H9 (cell line): ENCODE data around the gene SLC25A41. TPM values are rescaled to one million over a fixed set of nuclear protein-coding genes. Genes with fewer than 3 reads are reported as not detected.

Source experiments
- DNase-seq: peaks from one replicate; pipeline ENCODE4 v3.0.0-alpha.2; 2017
- H2AFZ ChIP-seq: one replicate; pipeline ENCODE4 v1.6.1; 2013; ENCODE audit warnings: mild to moderate bottlenecking, low read length, control low read depth, moderate library complexity
- H2AK5ac ChIP-seq: 2 replicates; pipeline ENCODE4 v1.6.1; 2013; ENCODE audit warnings: low read length, control low read depth, mixed read lengths; ENCODE audit not compliant: insufficient read length
- H2BK120ac ChIP-seq: one replicate; pipeline ENCODE4 v1.6.1; 2013; ENCODE audit warnings: low read depth, mild to moderate bottlenecking, low read length, control low read depth, inconsistent platforms; ENCODE audit not compliant: poor library complexity, severe bottlenecking
- H2BK12ac ChIP-seq: 2 replicates; pipeline ENCODE4 v1.6.1; 2013; ENCODE audit warnings: low read length, control low read depth, mixed read lengths, low read depth; ENCODE audit not compliant: insufficient read length
- H2BK15ac ChIP-seq: 2 replicates; pipeline ENCODE4 v1.6.1; 2013; ENCODE audit warnings: low read depth, low read length, control low read depth
- H2BK20ac ChIP-seq: one replicate; pipeline ENCODE4 v1.6.1; 2013; ENCODE audit warnings: low read depth, mild to moderate bottlenecking, low read length, control low read depth, inconsistent platforms; ENCODE audit not compliant: poor library complexity, severe bottlenecking
- H2BK5ac ChIP-seq: 2 replicates; pipeline ENCODE4 v1.6.1; 2013; ENCODE audit warnings: low read length, control low read depth, mixed read lengths; ENCODE audit not compliant: insufficient read length
- H3K14ac ChIP-seq: 2 replicates; pipeline ENCODE4 v1.6.1; 2013; ENCODE audit warnings: low read length, control low read depth; ENCODE audit not compliant: insufficient read depth
- H3K18ac ChIP-seq: 2 replicates; pipeline ENCODE4 v1.6.1; 2013; ENCODE audit warnings: low read depth, mild to moderate bottlenecking, mixed read lengths, low read length, control low read depth; ENCODE audit not compliant: insufficient read length
- H3K23ac ChIP-seq: 2 replicates; pipeline ENCODE4 v1.6.1; 2013; ENCODE audit warnings: low read length, control low read depth, mixed read lengths, low read depth; ENCODE audit not compliant: insufficient read length
- H3K23me2 ChIP-seq: 2 replicates; pipeline ENCODE4 v1.6.1; 2013; ENCODE audit warnings: low read depth, mild to moderate bottlenecking, mixed read lengths, low read length, control low read depth; ENCODE audit not compliant: insufficient read length, poor library complexity, severe bottlenecking
- H3K27ac ChIP-seq: 2 replicates; pipeline ENCODE4 v1.5.1; 2013; ENCODE audit warnings: low read length, control low read depth, mixed read lengths, low read depth; ENCODE audit not compliant: insufficient read length
- H3K27me3 ChIP-seq: 2 replicates; pipeline ENCODE4 v1.6.1; 2013; ENCODE audit warnings: low read length, control low read depth, inconsistent platforms; ENCODE audit not compliant: insufficient read depth
- H3K4ac ChIP-seq: 2 replicates; pipeline ENCODE4 v1.6.1; 2013; ENCODE audit warnings: low read depth, mild to moderate bottlenecking, control low read depth, inconsistent platforms, low read length, moderate library complexity
- H3K4me1 ChIP-seq: 2 replicates; pipeline ENCODE4 v1.6.1; 2013; ENCODE audit warnings: low read length, control low read depth, inconsistent platforms; ENCODE audit not compliant: insufficient read depth
- H3K4me2 ChIP-seq: 2 replicates; pipeline ENCODE4 v1.6.1; 2013; ENCODE audit warnings: low read length, control low read depth, mixed read lengths; ENCODE audit not compliant: insufficient read length, insufficient read depth
- H3K56ac ChIP-seq: 2 replicates; pipeline ENCODE4 v1.6.1; 2013; ENCODE audit warnings: low read depth, mild to moderate bottlenecking, mixed read lengths, low read length, control low read depth; ENCODE audit not compliant: insufficient read length
- H3K79me1 ChIP-seq: 2 replicates; pipeline ENCODE4 v1.6.1; 2013; ENCODE audit warnings: low read depth, mild to moderate bottlenecking, moderate library complexity, low read length, control low read depth, inconsistent platforms; ENCODE audit not compliant: insufficient read depth, poor library complexity, severe bottlenecking
- H3K79me2 ChIP-seq: 2 replicates; pipeline ENCODE4 v1.6.1; 2013; ENCODE audit warnings: low read length, control low read depth, inconsistent platforms; ENCODE audit not compliant: insufficient read depth
- H3K9ac ChIP-seq: 2 replicates; pipeline ENCODE4 v1.6.1; 2013; ENCODE audit warnings: low read length, control low read depth, mixed read lengths; ENCODE audit not compliant: insufficient read length; ENCODE audit errors: extremely low read depth
- H3K9me3 ChIP-seq: one replicate; pipeline ENCODE4 v1.6.1; 2013; ENCODE audit warnings: low read depth, low read length, inconsistent platforms; ENCODE audit not compliant: control insufficient read depth
- H3T11ph ChIP-seq: one replicate; pipeline ENCODE4 v1.6.1; 2013; ENCODE audit warnings: mild to moderate bottlenecking, low read length, control low read depth, inconsistent platforms
- H4K20me1 ChIP-seq: one replicate; pipeline ENCODE4 v1.6.1; 2013; ENCODE audit not compliant: control insufficient read depth, insufficient read length, insufficient read depth
- H4K5ac ChIP-seq: 2 replicates; pipeline ENCODE4 v1.6.1; 2013; ENCODE audit warnings: low read depth, mild to moderate bottlenecking, mixed read lengths, low read length, control low read depth; ENCODE audit not compliant: insufficient read length
- H4K8ac ChIP-seq: replicated peaks from 2 replicates; pipeline ENCODE4 v1.6.1; 2013; ENCODE audit warnings: low read length, control low read depth, mixed read lengths, low read depth; ENCODE audit not compliant: insufficient read length
- H4K91ac ChIP-seq: 2 replicates; pipeline ENCODE4 v1.6.1; 2013; ENCODE audit warnings: low read depth, mild to moderate bottlenecking, moderate library complexity, mixed read lengths, low read length, control low read depth; ENCODE audit not compliant: insufficient read length
- H3K27ac Mint-ChIP-seq, 3 experiments: 2 replicates in 2 of 3; 3 replicates in 1 of 3; pipeline ENCODE4 v1.8.0; 2020 to 2021; ENCODE audit warnings: mixed read lengths in 3 of 3, mild to moderate bottlenecking in 1 of 3, moderate library complexity in 1 of 3
- H3K27me3 Mint-ChIP-seq: 2 replicates; pipeline ENCODE4 v1.8.0; 2021; ENCODE audit warnings: low read depth, mild to moderate bottlenecking, moderate library complexity, mixed read lengths
- H3K36me3 Mint-ChIP-seq, 3 experiments: 2 replicates in 2 of 3; 3 replicates in 1 of 3; pipeline ENCODE4 v1.8.0; 2020 to 2021; ENCODE audit warnings: low read depth in 3 of 3, mixed read lengths in 3 of 3; ENCODE audit not compliant: insufficient read depth in 1 of 3
- H3K4me1 Mint-ChIP-seq, 2 experiments: 2 replicates each; pipeline ENCODE4 v1.8.0; 2020; ENCODE audit warnings: mixed read lengths in 2 of 2
- H3K4me3 Mint-ChIP-seq, 2 experiments: 2 replicates in 1 of 2; 3 replicates in 1 of 2; pipeline ENCODE4 v1.8.0; 2020 to 2021; ENCODE audit warnings: mild to moderate bottlenecking in 2 of 2, mixed read lengths in 2 of 2, moderate library complexity in 1 of 2
- H3K9me3 Mint-ChIP-seq, 2 experiments: 2 replicates in 1 of 2; 3 replicates in 1 of 2; pipeline ENCODE4 v1.8.0; 2020; ENCODE audit warnings: mild to moderate bottlenecking in 2 of 2, mixed read lengths in 2 of 2, moderate library complexity in 1 of 2
- CTCF ChIP-seq: fragments of 200-600 bp; sonication (generic); conservative IDR thresholded peaks from 3 replicates; pipeline ENCODE4 v1.8.0; 2021; ENCODE audit warnings: antibody characterized with exemption, mild to moderate bottlenecking
- WGBS: extraction: QIAGEN DNeasy Blood & Tissue Kit; methylation state at CpG from one replicate; pipeline ENCODE4 v1.1.7; 2013; ENCODE audit warnings: missing lambda C conversion rate, low lambda C conversion rate, mixed read lengths; ENCODE audit not compliant: insufficient read length; ENCODE audit errors: extremely low coverage; 5-methylcytosine and 5-hydroxymethylcytosine counted together
- total RNA-seq: library from RNA; stranded (reverse); gene quantifications from 2 replicates; pipeline ENCODE4 v1.2.1, GENCODE V29; 2021

SLC25A41 gene
- total RNA-seq, 1 experiment from 2014 or later, result 0.20 TPM

- no peaks in the 10 kb centered on the region for H3K4me1 ChIP-seq
- H3K27me3 ChIP-seq, result no peaks in the 10 kb centered on the region
- no peak overlapping the region for H2AFZ ChIP-seq
- no CpG with 5 or more reads among the region's 9 CpGs for WGBS
- no peak overlapping the region for H3K14ac ChIP-seq
- H3K79me1 ChIP-seq, result no peaks in the 10 kb centered on the region
- TF ChIP-seq CTCF, result no peak
- DNase-seq, result no peak
- no peak overlapping the region for H4K91ac ChIP-seq
- no peak overlapping the region for H3K18ac ChIP-seq
- H2BK20ac ChIP-seq, result no peak overlapping the region
- H3K23me2 ChIP-seq, result no peaks in the 10 kb centered on the region
- H3K27ac ChIP-seq, result no peak overlapping the region
- H3K9ac ChIP-seq, result no peak overlapping the region
- no peak overlapping the region for H2BK120ac ChIP-seq
- H2AK5ac ChIP-seq, result no peak overlapping the region
- H4K20me1 ChIP-seq, result no peaks in the 10 kb centered on the region
- no peak overlapping the region for H4K5ac ChIP-seq
- H3K4me2 ChIP-seq, result no peak overlapping the region
- Mint-ChIP-seq H3K4me1 (peaks cover 7 to 20% of the 10 kb centered on the region in 2 experiments), H3K27me3 (no peaks in the 10 kb centered on the region), H3K36me3 (peaks cover 38 to 50% (median 47%) of the 10 kb centered on the region in 3 experiments), H3K4me3 (no peak overlapping the region), H3K27ac (0 out of 7 replicates have a peak overlapping the region, but pooled peaks of 1 of the 3 experiments have one; percentile 28), H3K9me3 (peaks cover 4% of the 10 kb centered on the region in 2 experiments; a peak in 4 of 5 replicates)
- no peak overlapping the region for H3T11ph ChIP-seq
- no peak overlapping the region for H4K8ac ChIP-seq
- H3K9me3 ChIP-seq, result no peaks in the 10 kb centered on the region
- H3K56ac ChIP-seq, result no peak overlapping the region
- H2BK5ac ChIP-seq, result no peak overlapping the region
- no peak overlapping the region for H3K23ac ChIP-seq
- no peak overlapping the region for H2BK15ac ChIP-seq
- H2BK12ac ChIP-seq, result no peak overlapping the region
- H3K79me2 ChIP-seq, result no peaks in the 10 kb centered on the region
- no peak overlapping the region for H3K4ac ChIP-seq
These were observed 55.1 kb downstream of the SLC25A41 start for GRCh38 chr19:6378486-6378885.
